GM12878 (cell line): ENCODE results near the gene RERE. TPM values are rescaled to one million over a fixed set of nuclear protein-coding genes. Genes with fewer than 3 reads are reported as not detected.

Source experiments
- ATAC-seq: fragments of 200-7000 bp; cut with Tn5 transposase; 3 replicates; pipeline ENCODE4 v1.9.1; 2020; ENCODE audit warnings: mild to moderate bottlenecking, moderate library complexity
- BruUV-seq: library from RNA; stranded (reverse); fragments of 400-500 nt; replicated peaks from 2 replicates; lab custom pipeline; 2021; lab: Mats Ljungman, UMichigan
- CTCF ChIA-PET: fragments of 300-600 bp; sonication (Branson Sonifier 250); formaldehyde crosslinking; extraction: SDS; loops from one replicate; lab custom pipeline; 2021; ENCODE audit warnings: inconsistent platforms; lab: Yijun Ruan, JAX
- POLR2A ChIA-PET: fragments of 350-600 bp; formaldehyde crosslinking; extraction: SDS; loops from one replicate; lab custom pipeline; 2021; ENCODE audit warnings: inconsistent platforms; lab: Charles Lee
- RAD21 ChIA-PET: fragments of 300-600 bp; sonication (Branson Sonifier 250); formaldehyde crosslinking; loops from one replicate; lab custom pipeline; 2023; ENCODE audit warnings: antibody characterized with exemption; ENCODE audit not compliant: unreplicated experiment; lab: Charles Lee
- SMC1A ChIA-PET: fragments of 300-600 bp; sonication (Branson Sonifier 250); formaldehyde crosslinking; loops from one replicate; lab custom pipeline; 2023; ENCODE audit not compliant: unreplicated experiment, uncharacterized antibody; lab: Charles Lee
- DNase-seq: peaks from one replicate; pipeline ENCODE4 v3.0.0-alpha.2; 2011; ENCODE audit warnings: low read depth, low spot score
- FAIRE-seq: peaks from 3 replicates; lab custom pipeline; 2011; peaks lifted over from hg19 to GRCh38; lab: Jason Lieb, UNC
- H2AFZ ChIP-seq: 2 replicates; pipeline ENCODE4 v1.6.0; 2011; ENCODE audit warnings: low read depth, low read length, control low read depth; ENCODE audit not compliant: control insufficient read depth
- H3K27ac ChIP-seq: 2 replicates; pipeline ENCODE4 v1.5.1; 2011; ENCODE audit warnings: control low read depth; ENCODE audit not compliant: control insufficient read depth, insufficient read depth
- H3K27me3 ChIP-seq, 2 experiments: replicated peaks in 1 of 2; 2 replicates each; pipeline versions ENCODE4 v1.6.0 to v1.6.1; 2011; ENCODE audit warnings: low read length in 1 of 2; ENCODE audit not compliant: control insufficient read depth in 2 of 2, insufficient read depth in 2 of 2
- H3K36me3 ChIP-seq, 2 experiments: 2 replicates each; pipeline ENCODE4 v1.5.1; 2011; ENCODE audit warnings: low read length in 1 of 2; ENCODE audit not compliant: control insufficient read depth in 2 of 2, insufficient read depth in 2 of 2
- H3K4me1 ChIP-seq: 2 replicates; pipeline ENCODE4 v1.6.1; 2011; ENCODE audit warnings: mild to moderate bottlenecking, low read length, moderate library complexity, mixed read lengths; ENCODE audit not compliant: control insufficient read depth, insufficient read depth
- H3K4me2 ChIP-seq: 2 replicates; pipeline ENCODE4 v1.6.0; 2011; ENCODE audit warnings: control low read depth; ENCODE audit not compliant: control insufficient read depth, insufficient read depth
- H3K4me3 ChIP-seq: fragments of 200-600 bp; sonication (generic); 2 replicates; pipeline ENCODE4 v1.5.1; 2016
- H3K79me2 ChIP-seq: 2 replicates; pipeline ENCODE4 v1.6.0; 2011; ENCODE audit warnings: low read length; ENCODE audit not compliant: control insufficient read depth, insufficient read depth
- H3K9ac ChIP-seq: 2 replicates; pipeline ENCODE4 v1.8.0; 2011; ENCODE audit warnings: low read length, control low read depth, mixed read lengths; ENCODE audit not compliant: control insufficient read depth, insufficient read depth
- H3K9me3 ChIP-seq: replicated peaks from 3 replicates; pipeline ENCODE4 v1.5.1; 2011; ENCODE audit warnings: mild to moderate bottlenecking, low read length; ENCODE audit not compliant: control insufficient read depth, insufficient read depth
- H4K20me1 ChIP-seq: 2 replicates; pipeline ENCODE4 v1.6.0; 2011; ENCODE audit not compliant: control insufficient read depth, insufficient read depth
- BCL11A ChIP-seq: IDR thresholded peaks from 2 replicates; pipeline ENCODE4 v1.6.1; 2011; ENCODE audit warnings: low read depth, low read length
- HCFC1 ChIP-seq: fragments of 150-350 bp; IDR thresholded peaks from 2 replicates; pipeline ENCODE4 v1.6.1; 2014; ENCODE audit warnings: low read length
- MXI1 ChIP-seq: fragments of 150-350 bp; IDR thresholded peaks from 2 replicates; pipeline ENCODE4 v1.6.1; 2011; ENCODE audit warnings: low read depth, mild to moderate bottlenecking, inconsistent platforms, low read length, improper control_type of control experiment
- NFYB ChIP-seq: IDR thresholded peaks from 2 replicates; pipeline ENCODE4 v1.6.1; 2011; ENCODE audit warnings: low read depth, mild to moderate bottlenecking, low read length, improper control_type of control experiment, moderate library complexity; ENCODE audit not compliant: insufficient read depth
- SP1 ChIP-seq: IDR thresholded peaks from one replicate; pipeline ENCODE4 v1.6.1; 2011; ENCODE audit warnings: low read depth, low read length
- SPI1 ChIP-seq: IDR thresholded peaks from 2 replicates; pipeline ENCODE4 v1.6.1; 2011; ENCODE audit warnings: low read depth, mild to moderate bottlenecking, low read length, moderate library complexity, borderline replicate concordance; ENCODE audit not compliant: insufficient read depth
- YBX1 ChIP-seq: fragments of 450-650 bp; IDR thresholded peaks from 2 replicates; pipeline ENCODE4 v1.6.1; 2016; ENCODE audit warnings: antibody characterized with exemption
- WGBS: methylation state at CpG from one replicate; pipeline ENCODE4 v1.1.6; 2016; ENCODE audit warnings: low lambda C conversion rate; ENCODE audit not compliant: insufficient replicate concordance, insufficient coverage; ENCODE audit errors: missing lambda C conversion rate; 5-methylcytosine and 5-hydroxymethylcytosine counted together
- in situ Hi-C: fragments of 300-500 bp; cut with MboI; formaldehyde crosslinking; loops from 9 replicates; pipeline ENCODE4 v1.14.3; 2018; ENCODE audit warnings: mixed read lengths
- intact Hi-C: fragments of 100-400 bp; cut with micrococcal nuclease; formaldehyde crosslinking; loops from one replicate; pipeline ENCODE4 v1.14.2; 2022; ENCODE audit not compliant: unreplicated experiment
- polyA plus RNA-seq, 11 experiments: library from polyadenylated mRNA; depleted of rRNA in 4 of 11; unstranded in 6 of 11; stranded (reverse) in 5 of 11; fragments of >200 nt; fragmentation: Nextera tagmentation in 4 of 11; fragmentation: Illumina TruSeq in 1 of 11; extraction: Ambion mirVana in 4 of 11; extraction: Trizol in 1 of 11; gene quantifications; 1 replicate in 1 of 11; 2 replicates in 10 of 11; pipeline versions ENCODE4 v1.2.1 to v1.2.3, GENCODE V29; 2011 to 2016; ENCODE audit warnings: inconsistent platforms in 2 of 11, missing spikeins in 2 of 11, low read depth in 1 of 11
- total RNA-seq, 4 experiments: library from RNA; depleted of rRNA in 3 of 4; stranded (reverse); fragments of >200 nt in 3 of 4; fragmentation: Illumina TruSeq in 1 of 4; extraction: Trizol in 1 of 4; gene quantifications; 2 replicates each; pipeline versions ENCODE4 v1.2.1 to v1.2.3, GENCODE V29; 2013 to 2021
- TF ChIP-seq, protein P1 (sequence below): fragments of 450-650 bp; IDR thresholded peaks from 2 replicates; pipeline ENCODE4 v1.6.1; 2017; ENCODE audit warnings: mild to moderate bottlenecking

Gene RERE
- total and polyA plus RNA-seq, 10 of the 15 experiments (the other 5 are each of a cell fraction or from before 2014, with no cell fraction given) = 5.2 to 60.5 (median 20.2) TPM

DNA sequence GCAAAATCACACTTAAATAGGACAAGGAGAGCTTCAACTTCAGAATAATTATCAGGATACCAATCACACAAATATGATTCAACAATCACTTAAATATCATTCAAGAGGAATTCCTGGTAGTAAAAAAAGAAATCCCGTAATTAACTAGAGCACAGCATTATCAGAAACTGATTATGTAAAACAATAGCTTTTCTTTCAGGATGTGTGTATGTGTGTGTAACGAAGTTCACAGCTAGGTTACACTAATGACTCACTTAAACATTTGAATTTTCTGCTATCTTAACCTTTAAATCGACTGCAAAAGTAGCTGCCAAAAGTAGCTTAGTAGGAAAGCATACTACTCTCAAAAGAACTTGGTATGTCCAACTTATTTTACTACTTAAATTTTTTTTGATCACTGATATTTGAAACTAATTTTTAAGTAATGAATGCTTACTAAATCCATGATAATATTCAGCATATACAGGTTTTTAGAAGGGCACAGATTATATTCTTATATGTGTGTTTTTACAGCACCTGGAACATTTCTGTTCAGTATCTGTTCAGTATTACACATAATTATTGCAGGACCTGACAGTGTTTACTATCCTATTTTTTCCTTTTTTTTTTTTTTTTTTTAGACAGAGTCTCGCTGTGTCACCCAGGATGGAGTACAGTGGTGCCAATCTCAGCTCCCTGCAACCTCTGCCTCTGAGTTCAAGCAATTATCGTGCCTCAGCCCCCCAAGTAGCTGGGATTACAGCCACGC lies 4.2 kb downstream of the RERE start:
- RAD21 ChIA-PET = interaction anchor here (0.8 to 1.5 kb wide), 9 partner anchors 11 to 92 kb away, joined by 3 to 20 read pairs (median 3); partner anchors contain the start of gene ENO1
- POLR2A ChIA-PET = interaction anchor here (0.6 to 1.6 kb wide), 8 partner anchors 27 to 301 kb away, joined by 3 to 8 read pairs (median 3); partner anchors contain the start of gene ENO1
- no peaks in the 10 kb centered on the region for H3K9me3 ChIP-seq
- H3K4me3 ChIP-seq = peak overlapping the region; percentile 91; the same call in 1 of the 2 replicates
- CTCF ChIA-PET = interaction anchor here (0.6 to 3.5 kb wide), 13 partner anchors 8 to 340 kb away, joined by 3 to 28 read pairs (median 3); no protein-coding TSS in a partner anchor
- no peak overlapping the region for H2AFZ ChIP-seq
- ATAC-seq (no peak), DNase-seq (no peak), FAIRE-seq (no peak)
- H3K4me2 ChIP-seq = peak overlapping the region; percentile 41; the same call in 1 of the 2 replicates
- SMC1A ChIA-PET = interaction anchor here (0.6 to 2.0 kb wide), 14 partner anchors 9 to 112 kb away, joined by 3 to 15 read pairs (median 4); no protein-coding TSS in a partner anchor
- in situ Hi-C loops (no loop called here), intact Hi-C loops (no loop called here)
- no peaks in the 10 kb centered on the region for H3K4me1 ChIP-seq
- no peak overlapping the region for H3K27ac ChIP-seq
- H3K36me3 ChIP-seq = no peaks in the 10 kb centered on the region
- H4K20me1 ChIP-seq = no peaks in the 10 kb centered on the region
- no peak overlapping the region for H3K9ac ChIP-seq
- no TSS peak for BruUV-seq
- TF ChIP-seq SP1 (no peak), SPI1 (no peak), HCFC1 (no peak), BCL11A (no peak), MXI1 (no peak), YBX1 (no peak), NFYB (no peak)
- TF ChIP-seq, protein P1, sequence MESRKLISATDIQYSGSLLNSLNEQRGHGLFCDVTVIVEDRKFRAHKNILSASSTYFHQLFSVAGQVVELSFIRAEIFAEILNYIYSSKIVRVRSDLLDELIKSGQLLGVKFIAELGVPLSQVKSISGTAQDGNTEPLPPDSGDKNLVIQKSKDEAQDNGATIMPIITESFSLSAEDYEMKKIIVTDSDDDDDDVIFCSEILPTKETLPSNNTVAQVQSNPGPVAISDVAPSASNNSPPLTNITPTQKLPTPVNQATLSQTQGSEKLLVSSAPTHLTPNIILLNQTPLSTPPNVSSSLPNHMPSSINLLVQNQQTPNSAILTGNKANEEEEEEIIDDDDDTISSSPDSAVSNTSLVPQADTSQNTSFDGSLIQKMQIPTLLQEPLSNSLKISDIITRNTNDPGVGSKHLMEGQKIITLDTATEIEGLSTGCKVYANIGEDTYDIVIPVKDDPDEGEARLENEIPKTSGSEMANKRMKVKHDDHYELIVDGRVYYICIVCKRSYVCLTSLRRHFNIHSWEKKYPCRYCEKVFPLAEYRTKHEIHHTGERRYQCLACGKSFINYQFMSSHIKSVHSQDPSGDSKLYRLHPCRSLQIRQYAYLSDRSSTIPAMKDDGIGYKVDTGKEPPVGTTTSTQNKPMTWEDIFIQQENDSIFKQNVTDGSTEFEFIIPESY = no peak
- peaks cover 69% of the 10 kb centered on the region for H3K79me2 ChIP-seq
- H3K27me3 ChIP-seq = no peaks in the 10 kb centered on the region
- WGBS = 85% methylated on average over 5 of the region's 6 CpGs
